SU-DHL-6 (cell line): ENCODE measurements around the gene SLC46A3.

ENCODE experiments used
- CTCF ChIP-seq: fragments of 200-600 bp; sonication (generic); IDR thresholded peaks from one replicate; pipeline ENCODE4 v1.5.1; 2017; ENCODE audit warnings: antibody characterized with exemption, mild to moderate bottlenecking, low read length, moderate library complexity; ENCODE audit not compliant: insufficient read depth, poor library complexity, severe bottlenecking
- EZH2phosphoT487 ChIP-seq: fragments of 200-600 bp; sonication (generic), shearing (Covaris generic); conservative IDR thresholded peaks from 2 replicates; pipeline ENCODE4 v1.6.1; 2018; ENCODE audit warnings: mild to moderate bottlenecking, antibody characterized with exemption, low read length, moderate library complexity, mixed read lengths

- no peak for TF ChIP-seq CTCF
- no peak for TF ChIP-seq EZH2phosphoT487
Measured at GRCh38 chr13:28735481-28736029, 16.8 kb upstream of the SLC46A3 start.
